HEK293 (cell line): ENCODE data around the gene ADAMTS9.

ENCODE experiments used
- CTCF ChIA-PET: fragments of 350-600 bp; formaldehyde crosslinking; extraction: SDS; loops from one replicate; lab custom pipeline; 2021; ENCODE audit warnings: antibody characterized with exemption; lab: Yijun Ruan, JAX
- POLR2A ChIA-PET: fragments of 300-600 bp; formaldehyde crosslinking; extraction: SDS; loops from one replicate; lab custom pipeline; 2020; ENCODE audit warnings: antibody characterized with exemption, inconsistent platforms; lab: Yijun Ruan, JAX
- H3K27ac ChIP-seq: fragments of 200-500 bp; sonication (Bioruptor generic); 2 replicates; pipeline ENCODE4 v1.5.1; 2014; ENCODE audit warnings: low read depth, low read length, control low read depth, inconsistent platforms; ENCODE audit errors: extremely low read depth
- H3K36me3 ChIP-seq, 2 experiments: fragments of 200-500 bp in 1 of 2; sonication (Bioruptor generic) in 1 of 2; 1 replicate in 1 of 2; 2 replicates in 1 of 2; pipeline ENCODE4 v1.5.1; 2014 to 2017; ENCODE audit warnings: inconsistent platforms in 2 of 2, low read length in 2 of 2; ENCODE audit not compliant: control insufficient read depth in 2 of 2, insufficient read depth in 1 of 2
- H3K4me1 ChIP-seq: fragments of 200-500 bp; sonication (Bioruptor generic); 2 replicates; pipeline ENCODE4 v1.5.1; 2014; ENCODE audit warnings: mild to moderate bottlenecking, low read length, inconsistent platforms; ENCODE audit not compliant: control insufficient read depth, insufficient read depth
- H3K4me3 ChIP-seq: 2 replicates; pipeline ENCODE4 v1.5.1; 2011; ENCODE audit warnings: low read depth, mild to moderate bottlenecking, control low read depth, low read length, moderate library complexity
- H3K9me3 ChIP-seq: fragments of 200-500 bp; sonication (Bioruptor generic); 2 replicates; pipeline ENCODE4 v1.5.1; 2014; ENCODE audit warnings: low read depth, low read length, inconsistent platforms; ENCODE audit not compliant: control insufficient read depth, insufficient read depth
- BCL11A ChIP-seq: fragments of 450-650 bp; formaldehyde crosslinking; IDR thresholded peaks from 2 replicates; pipeline ENCODE4 v1.5.1; 2016; ENCODE audit warnings: low read depth, missing biosample characterization, missing genetic modification characterization
- ZFP69B ChIP-seq: fragments of 450-650 bp; formaldehyde crosslinking; IDR thresholded peaks from 2 replicates; pipeline ENCODE4 v1.5.1; 2016; ENCODE audit warnings: missing biosample characterization, missing genetic modification characterization
- ZIC2 ChIP-seq: fragments of 450-650 bp; formaldehyde crosslinking; IDR thresholded peaks from 2 replicates; pipeline ENCODE4 v1.5.1; 2016; ENCODE audit warnings: missing biosample characterization, missing genetic modification characterization
- ZNF184 ChIP-seq: fragments of 450-650 bp; IDR thresholded peaks from 2 replicates; pipeline ENCODE4 v1.5.1; 2018; ENCODE audit warnings: missing biosample characterization, mild to moderate bottlenecking, missing genetic modification characterization
- ZNF211 ChIP-seq: fragments of 450-650 bp; formaldehyde crosslinking; IDR thresholded peaks from 2 replicates; pipeline ENCODE4 v1.5.1; 2016; ENCODE audit warnings: low read depth, missing biosample characterization, missing genetic modification characterization
- ZNF248 ChIP-seq: fragments of 450-650 bp; formaldehyde crosslinking; IDR thresholded peaks from 2 replicates; pipeline ENCODE4 v1.5.1; 2017; ENCODE audit warnings: missing biosample characterization, missing genetic modification characterization
- ZNF391 ChIP-seq: fragments of 450-650 bp; formaldehyde crosslinking; IDR thresholded peaks from 2 replicates; pipeline ENCODE4 v1.5.1; 2016; ENCODE audit warnings: low read depth, missing biosample characterization, missing genetic modification characterization, borderline replicate concordance
- ZNF426 ChIP-seq: fragments of 450-650 bp; formaldehyde crosslinking; IDR thresholded peaks from 2 replicates; pipeline ENCODE4 v1.5.1; 2017; ENCODE audit warnings: missing biosample characterization, missing genetic modification characterization, mild to moderate bottlenecking, inconsistent platforms, moderate library complexity
- ZNF549 ChIP-seq: fragments of 450-650 bp; IDR thresholded peaks from 2 replicates; pipeline ENCODE4 v1.5.1; 2018; ENCODE audit warnings: missing biosample characterization, missing genetic modification characterization, mild to moderate bottlenecking, inconsistent platforms, moderate library complexity
- ZNF558 ChIP-seq: fragments of 450-650 bp; formaldehyde crosslinking; IDR thresholded peaks from 2 replicates; pipeline ENCODE4 v1.5.1; 2016; ENCODE audit warnings: missing biosample characterization, missing genetic modification characterization
- ZNF621 ChIP-seq: fragments of 450-650 bp; formaldehyde crosslinking; IDR thresholded peaks from 2 replicates; pipeline ENCODE4 v1.5.1; 2017; ENCODE audit warnings: missing biosample characterization, missing genetic modification characterization
- TF ChIP-seq, protein P1 (sequence below): fragments of 450-650 bp; formaldehyde crosslinking; IDR thresholded peaks from 2 replicates; pipeline ENCODE4 v1.5.1; 2017; ENCODE audit warnings: missing biosample characterization, missing genetic modification characterization
- TF ChIP-seq, protein P2 (sequence below): fragments of 450-650 bp; formaldehyde crosslinking; IDR thresholded peaks from 2 replicates; pipeline ENCODE4 v1.5.1; 2016; ENCODE audit warnings: missing biosample characterization, missing genetic modification characterization
- TF ChIP-seq, protein P3 (sequence below): fragments of 450-650 bp; formaldehyde crosslinking; IDR thresholded peaks from 2 replicates; pipeline ENCODE4 v1.5.1; 2016; ENCODE audit warnings: missing biosample characterization, missing genetic modification characterization
- TF ChIP-seq, protein P4 (sequence below): fragments of 450-650 bp; formaldehyde crosslinking; IDR thresholded peaks from 2 replicates; pipeline ENCODE4 v1.5.1; 2016; ENCODE audit warnings: missing biosample characterization, missing genetic modification characterization
- TF ChIP-seq, protein P5 (sequence below): fragments of 450-650 bp; formaldehyde crosslinking; conservative IDR thresholded peaks from 2 replicates; pipeline ENCODE4 v1.5.1; 2016; ENCODE audit warnings: low read depth, missing biosample characterization, missing genetic modification characterization
- TF ChIP-seq, protein P6 (sequence below): fragments of 450-650 bp; formaldehyde crosslinking; IDR thresholded peaks from 2 replicates; pipeline ENCODE4 v1.5.1; 2016; ENCODE audit warnings: missing biosample characterization, missing genetic modification characterization

Gene ADAMTS9

DNA sequence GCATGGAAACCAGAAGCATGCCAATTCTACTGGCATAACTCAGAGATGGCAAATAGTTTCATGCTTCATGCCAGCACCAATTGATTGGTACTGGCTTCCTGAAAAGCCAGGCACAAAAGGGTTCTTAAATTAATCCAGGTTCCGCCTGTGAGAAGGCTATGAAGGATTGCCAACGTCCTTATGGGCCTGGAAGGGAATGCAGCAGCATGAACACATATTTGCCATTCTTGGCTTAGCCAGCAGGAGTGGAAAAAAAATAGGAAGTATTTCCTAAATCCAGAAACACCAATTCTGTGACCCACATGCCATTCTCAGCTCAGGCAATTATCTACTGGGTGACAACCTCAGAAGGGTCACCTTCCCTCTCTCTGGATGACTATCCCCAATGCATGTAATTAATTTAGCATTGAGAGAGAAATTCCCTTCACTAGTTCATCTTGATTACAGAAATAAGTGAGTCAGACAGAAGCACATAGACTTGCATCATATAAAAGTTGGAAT is 36.0 kb downstream of the ADAMTS9 start:
- no peak overlapping the region for H3K4me3 ChIP-seq
- ChIA-PET POLR2A (no interaction called here), CTCF (no interaction called here)
- H3K9me3 ChIP-seq = no peaks in the 10 kb centered on the region
- H3K27ac ChIP-seq = no peak overlapping the region
- peaks cover 8% of the 10 kb centered on the region for H3K4me1 ChIP-seq
- TF ChIP-seq, protein P1, sequence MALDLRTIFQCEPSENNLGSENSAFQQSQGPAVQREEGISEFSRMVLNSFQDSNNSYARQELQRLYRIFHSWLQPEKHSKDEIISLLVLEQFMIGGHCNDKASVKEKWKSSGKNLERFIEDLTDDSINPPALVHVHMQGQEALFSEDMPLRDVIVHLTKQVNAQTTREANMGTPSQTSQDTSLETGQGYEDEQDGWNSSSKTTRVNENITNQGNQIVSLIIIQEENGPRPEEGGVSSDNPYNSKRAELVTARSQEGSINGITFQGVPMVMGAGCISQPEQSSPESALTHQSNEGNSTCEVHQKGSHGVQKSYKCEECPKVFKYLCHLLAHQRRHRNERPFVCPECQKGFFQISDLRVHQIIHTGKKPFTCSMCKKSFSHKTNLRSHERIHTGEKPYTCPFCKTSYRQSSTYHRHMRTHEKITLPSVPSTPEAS (tag by site-specific recombination) = no peak
- TF ChIP-seq BCL11A (no peak), ZNF426 (tag by site-specific recombination) (no peak), ZIC2 (tag by site-specific recombination) (no peak), ZNF558 (tag by site-specific recombination) (no peak), ZNF549 (tag by site-specific recombination) (no peak), ZNF621 (tag by site-specific recombination) (no peak)
- TF ChIP-seq, protein P2, sequence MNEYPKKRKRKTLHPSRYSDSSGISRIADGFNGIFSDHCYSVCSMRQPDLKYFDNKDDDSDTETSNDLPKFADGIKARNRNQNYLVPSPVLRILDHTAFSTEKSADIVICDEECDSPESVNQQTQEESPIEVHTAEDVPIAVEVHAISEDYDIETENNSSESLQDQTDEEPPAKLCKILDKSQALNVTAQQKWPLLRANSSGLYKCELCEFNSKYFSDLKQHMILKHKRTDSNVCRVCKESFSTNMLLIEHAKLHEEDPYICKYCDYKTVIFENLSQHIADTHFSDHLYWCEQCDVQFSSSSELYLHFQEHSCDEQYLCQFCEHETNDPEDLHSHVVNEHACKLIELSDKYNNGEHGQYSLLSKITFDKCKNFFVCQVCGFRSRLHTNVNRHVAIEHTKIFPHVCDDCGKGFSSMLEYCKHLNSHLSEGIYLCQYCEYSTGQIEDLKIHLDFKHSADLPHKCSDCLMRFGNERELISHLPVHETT (tag by site-specific recombination) = no peak
- TF ChIP-seq, protein P3, sequence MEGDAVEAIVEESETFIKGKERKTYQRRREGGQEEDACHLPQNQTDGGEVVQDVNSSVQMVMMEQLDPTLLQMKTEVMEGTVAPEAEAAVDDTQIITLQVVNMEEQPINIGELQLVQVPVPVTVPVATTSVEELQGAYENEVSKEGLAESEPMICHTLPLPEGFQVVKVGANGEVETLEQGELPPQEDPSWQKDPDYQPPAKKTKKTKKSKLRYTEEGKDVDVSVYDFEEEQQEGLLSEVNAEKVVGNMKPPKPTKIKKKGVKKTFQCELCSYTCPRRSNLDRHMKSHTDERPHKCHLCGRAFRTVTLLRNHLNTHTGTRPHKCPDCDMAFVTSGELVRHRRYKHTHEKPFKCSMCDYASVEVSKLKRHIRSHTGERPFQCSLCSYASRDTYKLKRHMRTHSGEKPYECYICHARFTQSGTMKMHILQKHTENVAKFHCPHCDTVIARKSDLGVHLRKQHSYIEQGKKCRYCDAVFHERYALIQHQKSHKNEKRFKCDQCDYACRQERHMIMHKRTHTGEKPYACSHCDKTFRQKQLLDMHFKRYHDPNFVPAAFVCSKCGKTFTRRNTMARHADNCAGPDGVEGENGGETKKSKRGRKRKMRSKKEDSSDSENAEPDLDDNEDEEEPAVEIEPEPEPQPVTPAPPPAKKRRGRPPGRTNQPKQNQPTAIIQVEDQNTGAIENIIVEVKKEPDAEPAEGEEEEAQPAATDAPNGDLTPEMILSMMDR (tag by site-specific recombination) = no peak
- TF ChIP-seq, protein P4, sequence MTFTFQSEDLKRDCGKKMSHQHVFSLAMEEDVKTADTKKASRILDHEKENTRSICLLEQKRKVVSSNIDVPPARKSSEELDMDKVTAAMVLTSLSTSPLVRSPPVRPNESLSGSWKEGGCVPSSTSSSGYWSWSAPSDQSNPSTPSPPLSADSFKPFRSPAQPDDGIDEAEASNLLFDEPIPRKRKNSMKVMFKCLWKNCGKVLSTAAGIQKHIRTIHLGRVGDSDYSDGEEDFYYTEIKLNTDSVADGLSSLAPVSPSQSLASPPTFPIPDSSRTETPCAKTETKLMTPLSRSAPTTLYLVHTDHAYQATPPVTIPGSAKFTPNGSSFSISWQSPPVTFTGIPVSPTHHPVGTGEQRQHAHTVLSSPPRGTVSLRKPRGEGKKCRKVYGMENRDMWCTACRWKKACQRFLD (tag by site-specific recombination) = no peak
- no peaks in the 10 kb centered on the region for H3K36me3 ChIP-seq

DNA sequence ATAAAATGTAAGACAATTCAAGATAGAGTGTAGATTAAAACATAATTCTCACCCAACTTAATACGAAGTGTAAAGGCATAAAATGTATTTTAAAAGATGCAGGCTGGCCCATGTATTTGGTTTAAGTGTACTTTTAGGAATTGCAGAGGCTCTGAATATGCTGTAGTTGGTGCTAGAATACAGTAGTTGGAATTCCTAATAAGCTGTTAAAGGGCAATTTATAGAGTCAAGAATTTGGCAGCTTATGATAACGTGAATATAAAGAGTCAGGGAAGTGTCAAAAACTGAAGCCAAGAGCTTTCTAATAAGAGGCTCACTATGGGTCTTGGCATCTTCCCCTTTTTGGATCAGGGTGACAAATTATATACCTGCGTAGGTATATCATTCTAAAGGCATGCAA is 36.5 kb downstream of the ADAMTS9 start:
- ChIA-PET POLR2A (no interaction called here), CTCF (no interaction called here)
- TF ChIP-seq, protein P5, sequence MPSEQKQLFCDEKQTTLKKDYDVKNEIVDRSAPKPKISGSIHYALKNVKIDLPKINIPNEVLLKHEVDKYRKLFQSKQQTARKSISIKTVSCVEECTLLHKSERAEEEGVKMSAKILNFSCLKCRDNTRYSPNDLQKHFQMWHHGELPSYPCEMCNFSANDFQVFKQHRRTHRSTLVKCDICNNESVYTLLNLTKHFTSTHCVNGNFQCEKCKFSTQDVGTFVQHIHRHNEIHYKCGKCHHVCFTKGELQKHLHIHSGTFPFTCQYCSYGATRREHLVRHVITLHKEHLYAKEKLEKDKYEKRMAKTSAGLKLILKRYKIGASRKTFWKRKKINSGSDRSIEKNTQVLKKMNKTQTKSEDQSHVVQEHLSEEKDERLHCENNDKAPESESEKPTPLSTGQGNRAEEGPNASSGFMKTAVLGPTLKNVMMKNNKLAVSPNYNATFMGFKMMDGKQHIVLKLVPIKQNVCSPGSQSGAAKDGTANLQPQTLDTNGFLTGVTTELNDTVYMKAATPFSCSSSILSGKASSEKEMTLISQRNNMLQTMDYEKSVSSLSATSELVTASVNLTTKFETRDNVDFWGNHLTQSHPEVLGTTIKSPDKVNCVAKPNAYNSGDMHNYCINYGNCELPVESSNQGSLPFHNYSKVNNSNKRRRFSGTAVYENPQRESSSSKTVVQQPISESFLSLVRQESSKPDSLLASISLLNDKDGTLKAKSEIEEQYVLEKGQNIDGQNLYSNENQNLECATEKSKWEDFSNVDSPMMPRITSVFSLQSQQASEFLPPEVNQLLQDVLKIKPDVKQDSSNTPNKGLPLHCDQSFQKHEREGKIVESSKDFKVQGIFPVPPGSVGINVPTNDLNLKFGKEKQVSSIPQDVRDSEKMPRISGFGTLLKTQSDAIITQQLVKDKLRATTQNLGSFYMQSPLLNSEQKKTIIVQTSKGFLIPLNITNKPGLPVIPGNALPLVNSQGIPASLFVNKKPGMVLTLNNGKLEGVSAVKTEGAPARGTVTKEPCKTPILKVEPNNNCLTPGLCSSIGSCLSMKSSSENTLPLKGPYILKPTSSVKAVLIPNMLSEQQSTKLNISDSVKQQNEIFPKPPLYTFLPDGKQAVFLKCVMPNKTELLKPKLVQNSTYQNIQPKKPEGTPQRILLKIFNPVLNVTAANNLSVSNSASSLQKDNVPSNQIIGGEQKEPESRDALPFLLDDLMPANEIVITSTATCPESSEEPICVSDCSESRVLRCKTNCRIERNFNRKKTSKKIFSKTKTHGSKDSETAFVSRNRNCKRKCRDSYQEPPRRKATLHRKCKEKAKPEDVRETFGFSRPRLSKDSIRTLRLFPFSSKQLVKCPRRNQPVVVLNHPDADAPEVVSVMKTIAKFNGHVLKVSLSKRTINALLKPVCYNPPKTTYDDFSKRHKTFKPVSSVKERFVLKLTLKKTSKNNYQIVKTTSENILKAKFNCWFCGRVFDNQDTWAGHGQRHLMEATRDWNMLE (tag by site-specific recombination) = no peak
- TF ChIP-seq ZFP69B (tag by site-specific recombination) (no peak), ZNF211 (no peak), ZNF184 (tag by site-specific recombination) (no peak), ZNF248 (tag by site-specific recombination) (no peak), ZNF391 (no peak)
- TF ChIP-seq, protein P6, sequence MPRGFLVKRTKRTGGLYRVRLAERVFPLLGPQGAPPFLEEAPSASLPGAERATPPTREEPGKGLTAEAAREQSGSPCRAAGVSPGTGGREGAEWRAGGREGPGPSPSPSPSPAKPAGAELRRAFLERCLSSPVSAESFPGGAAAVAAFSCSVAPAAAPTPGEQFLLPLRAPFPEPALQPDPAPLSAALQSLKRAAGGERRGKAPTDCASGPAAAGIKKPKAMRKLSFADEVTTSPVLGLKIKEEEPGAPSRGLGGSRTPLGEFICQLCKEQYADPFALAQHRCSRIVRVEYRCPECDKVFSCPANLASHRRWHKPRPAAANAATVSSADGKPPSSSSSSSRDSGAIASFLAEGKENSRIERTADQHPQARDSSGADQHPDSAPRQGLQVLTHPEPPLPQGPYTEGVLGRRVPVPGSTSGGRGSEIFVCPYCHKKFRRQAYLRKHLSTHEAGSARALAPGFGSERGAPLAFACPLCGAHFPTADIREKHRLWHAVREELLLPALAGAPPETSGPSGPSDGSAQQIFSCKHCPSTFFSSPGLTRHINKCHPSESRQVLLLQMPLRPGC = no peak
- H3K36me3 ChIP-seq = no peaks in the 10 kb centered on the region
- H3K9me3 ChIP-seq = no peaks in the 10 kb centered on the region
- no peak overlapping the region for H3K4me3 ChIP-seq
- H3K27ac ChIP-seq = no peak overlapping the region
- H3K4me1 ChIP-seq = peaks cover 8% of the 10 kb centered on the region
